Measurements from ENCODE around the gene S100A4.
A peak's percentile ranks its signal among the peaks of the same experiment; 100 is the strongest.

DNA sequence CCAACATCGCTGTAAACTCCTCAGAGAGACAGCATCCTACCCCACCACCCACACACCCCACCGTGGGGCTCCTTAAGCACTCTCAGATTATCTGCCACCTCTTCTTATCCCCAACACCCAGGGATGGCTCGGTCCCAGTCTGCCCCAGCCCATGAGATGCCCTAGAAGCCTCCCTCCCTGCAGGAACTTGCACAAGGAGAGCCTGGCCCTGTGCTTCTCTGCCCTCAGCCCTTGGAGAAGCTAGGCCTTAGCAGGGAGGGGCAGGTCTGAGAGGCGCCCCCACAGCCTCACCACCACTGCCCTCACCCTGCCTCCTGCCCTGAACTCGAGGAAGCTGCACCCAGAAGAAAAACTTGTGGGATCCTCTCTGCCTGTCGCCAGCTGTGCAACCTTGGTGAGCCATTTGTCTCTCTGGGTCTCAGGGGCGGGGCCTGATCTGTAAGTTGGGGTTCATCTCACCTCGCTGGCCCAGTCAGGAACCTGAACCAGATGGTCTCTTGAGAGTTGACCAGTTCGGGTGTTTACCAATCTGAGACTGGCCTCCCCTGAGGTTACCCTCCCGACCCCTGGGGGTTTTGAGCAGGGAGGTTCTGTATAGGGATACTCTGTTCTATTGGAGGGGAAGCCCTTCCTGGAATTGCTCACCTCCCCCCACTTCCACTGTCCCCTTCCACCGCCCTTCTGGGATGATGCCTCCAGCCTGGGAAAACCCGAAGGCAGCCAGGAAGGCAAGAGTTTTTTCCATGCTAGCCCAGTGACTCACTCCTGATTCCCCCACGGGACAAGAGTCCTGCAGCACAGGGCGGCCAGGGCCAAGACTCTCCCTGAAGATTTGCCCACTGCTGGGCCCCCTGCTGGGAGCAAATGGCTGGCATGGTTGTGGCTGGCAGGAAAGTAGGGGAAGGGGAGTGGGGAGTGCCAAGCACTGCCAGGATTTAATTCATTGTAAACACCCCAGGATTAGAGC is 3.4 kb upstream of the S100A4 start, which contains the start of gene S100A3:
- TF ChIP-seq CTCF (IDR thresholded peaks at IDR 0.05) (peak in 1 of 6 experiments; percentile 17), POLR2A (IDR thresholded peaks at IDR 0.05) (no peak)

All from esophagus squamous epithelium (tissue), 4 donors.